Measurements from ENCODE around the gene SKIDA1.

SKIDA1 gene

GRCh38 chr10:21529032-21529910 is 3.8 kb upstream of the SKIDA1 start:
- DNase-seq (ENCODE audit: low read depth), result no peak

- no peak for DNase-seq (ENCODE audit: low read depth)
Measured at GRCh38 chr10:21528236-21529031, 3.0 kb upstream of the SKIDA1 start.

GRCh38 chr10:21527598-21528235 is 2.2 kb upstream of the SKIDA1 start:
- DNase-seq (ENCODE audit: low read depth), result no peak

GRCh38 chr10:21526860-21527597 is 1.5 kb upstream of the SKIDA1 start:
- no peak for DNase-seq (ENCODE audit: low read depth)

GRCh38 chr10:21526188-21526859 is 842 bp upstream of the SKIDA1 start:
- peak; percentile 59 for DNase-seq (ENCODE audit: low read depth)

- no peak for DNase-seq (ENCODE audit: low read depth)
Measured at GRCh38 chr10:21524526-21525366, 736 bp downstream of the SKIDA1 start.

GRCh38 chr10:21524131-21524525 is 1.4 kb downstream of the SKIDA1 start:
- no peak for DNase-seq (ENCODE audit: low read depth)

- no peak for DNase-seq (ENCODE audit: low read depth)
Measured at GRCh38 chr10:21523557-21524008, 1.9 kb downstream of the SKIDA1 start.

- DNase-seq (ENCODE audit: low read depth), result no peak
Measured at GRCh38 chr10:21522631-21523406, 2.7 kb downstream of the SKIDA1 start.

GRCh38 chr10:21521751-21522533 is 3.5 kb downstream of the SKIDA1 start:
- DNase-seq (ENCODE audit: low read depth), result no peak

GRCh38 chr10:21520949-21521348 is 4.5 kb downstream of the SKIDA1 start:
- DNase-seq (ENCODE audit: low read depth), result no peak

- DNase-seq (ENCODE audit: low read depth), result no peak
Measured at GRCh38 chr10:21520509-21520908, 5.0 kb downstream of the SKIDA1 start.

GRCh38 chr10:21519941-21520436 is 5.5 kb downstream of the SKIDA1 start:
- no peak for DNase-seq (ENCODE audit: low read depth)

GRCh38 chr10:21519397-21519933 is 6.0 kb downstream of the SKIDA1 start:
- no peak for DNase-seq (ENCODE audit: low read depth)

- DNase-seq (ENCODE audit: low read depth), result no peak
Measured at GRCh38 chr10:21518641-21519396, 6.7 kb downstream of the SKIDA1 start.

- no peak for DNase-seq (ENCODE audit: low read depth)
Measured at GRCh38 chr10:21518149-21518640, 7.3 kb downstream of the SKIDA1 start.

Measured in activated T-helper 1 cell treated with Interleukin-2 at 50 U/mL for 16 hours (primary cell).